Osteoblast (primary cell): ENCODE measurements around the gene BTNL9. TPM values are rescaled to one million over a fixed set of nuclear protein-coding genes. Genes with fewer than 3 reads are reported as not detected.
"Not testable (repeated sequence)": the region's sequence is repeated elsewhere in the genome, so short reads cannot be mapped to it uniquely, and the experiment has no call there.

ENCODE experiments used
- DNase-seq: peaks from one replicate; pipeline ENCODE4 v3.0.0; 2011; ENCODE audit warnings: low spot score, mixed read lengths; ENCODE audit not compliant: insufficient read length; ENCODE audit errors: missing footprints
- H2AFZ ChIP-seq: 2 replicates; pipeline ENCODE4 v1.6.0; 2011; ENCODE audit warnings: mild to moderate bottlenecking, low read length
- H3K27ac ChIP-seq: 2 replicates; pipeline ENCODE4 v1.5.1; 2011; ENCODE audit warnings: mild to moderate bottlenecking, low read depth, low read length, moderate library complexity
- H3K27me3 ChIP-seq: 2 replicates; pipeline ENCODE4 v1.6.0; 2012; ENCODE audit warnings: mild to moderate bottlenecking, control low read depth, inconsistent platforms, low read length, moderate library complexity; ENCODE audit not compliant: insufficient read depth
- H3K36me3 ChIP-seq: 2 replicates; pipeline ENCODE4 v1.5.1; 2011; ENCODE audit warnings: mild to moderate bottlenecking, low read length, control low read depth, moderate library complexity; ENCODE audit not compliant: insufficient read depth
- H3K4me1 ChIP-seq: 2 replicates; pipeline ENCODE4 v1.5.1; 2011; ENCODE audit warnings: mild to moderate bottlenecking, low read length, control low read depth, moderate library complexity; ENCODE audit not compliant: insufficient read depth
- H3K4me2 ChIP-seq: 2 replicates; pipeline ENCODE4 v1.6.0; 2011; ENCODE audit warnings: mild to moderate bottlenecking, low read length; ENCODE audit not compliant: insufficient read depth
- H3K4me3 ChIP-seq: fragments of 200-600 bp; sonication (generic); 3 replicates; pipeline ENCODE4 v1.5.1; 2012; ENCODE audit warnings: mild to moderate bottlenecking, low read length, inconsistent platforms; ENCODE audit not compliant: insufficient read depth
- H3K79me2 ChIP-seq: 2 replicates; pipeline ENCODE4 v1.6.0; 2012; ENCODE audit warnings: mild to moderate bottlenecking, low read length, control low read depth, inconsistent platforms; ENCODE audit not compliant: insufficient read depth
- H3K9me3 ChIP-seq: 2 replicates; pipeline ENCODE4 v1.5.1; 2011; ENCODE audit warnings: low read depth, low read length, control low read depth
- H4K20me1 ChIP-seq: 2 replicates; pipeline ENCODE4 v1.6.0; 2012; ENCODE audit warnings: mild to moderate bottlenecking, low read length, control low read depth; ENCODE audit not compliant: insufficient read depth
- CTCF ChIP-seq: IDR thresholded peaks from 2 replicates; pipeline ENCODE4 v1.5.1; 2011; ENCODE audit warnings: mild to moderate bottlenecking, low read depth, low read length, moderate library complexity; ENCODE audit errors: extremely low read depth
- total RNA-seq: library from RNA; depleted of rRNA; stranded (reverse); fragments of >200 nt; gene quantifications from 2 replicates; pipeline ENCODE4 v1.2.3, GENCODE V29; 2012

Gene BTNL9
- total RNA-seq, 1 donor = not detected

DNA sequence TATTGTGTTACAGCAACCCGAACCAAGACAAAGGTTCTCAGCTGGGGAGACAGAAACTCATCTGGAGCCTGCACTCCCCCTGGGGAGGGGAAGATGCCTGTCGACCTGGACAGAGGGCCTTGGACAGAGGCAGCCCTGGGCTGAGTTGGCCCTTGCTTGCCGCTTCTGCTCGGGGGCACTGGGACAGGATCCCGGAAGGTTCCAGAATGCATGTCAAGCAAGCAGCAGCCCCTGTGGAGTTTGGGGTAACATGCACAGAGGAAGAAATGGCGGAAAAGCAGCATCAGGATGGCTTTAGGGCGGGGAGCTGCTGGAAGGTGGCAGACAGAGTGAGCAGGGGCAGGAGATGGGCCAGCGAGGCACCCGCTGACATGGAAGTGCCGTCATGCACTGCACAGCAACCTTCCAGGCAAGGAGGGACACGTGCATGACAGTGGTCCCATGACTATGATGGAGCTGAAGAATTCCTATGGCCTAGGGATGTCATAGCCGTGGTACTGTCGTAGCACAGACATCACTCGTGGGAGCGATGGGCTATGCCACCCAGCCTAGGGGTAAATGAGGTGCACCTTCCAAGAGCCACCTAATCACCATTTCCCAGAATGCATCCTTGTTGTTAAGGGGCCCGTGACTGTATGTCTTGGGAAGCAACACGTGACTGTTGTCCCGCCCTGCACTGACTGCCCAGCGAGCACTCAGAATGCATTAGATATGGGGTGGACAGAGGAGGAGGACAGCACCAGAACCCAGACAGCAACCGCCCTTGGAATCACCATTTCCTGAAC is 64.7 kb downstream of the BTNL9 start:
- not testable (repeated sequence) for H3K36me3 ChIP-seq, H3K79me2 ChIP-seq, H3K4me2 ChIP-seq, H3K4me3 ChIP-seq, H3K9me3 ChIP-seq, DNase-seq, H3K27ac ChIP-seq, H4K20me1 ChIP-seq, H3K4me1 ChIP-seq, H2AFZ ChIP-seq
- peaks cover 15% of the 10 kb centered on the region for H3K27me3 ChIP-seq

DNA sequence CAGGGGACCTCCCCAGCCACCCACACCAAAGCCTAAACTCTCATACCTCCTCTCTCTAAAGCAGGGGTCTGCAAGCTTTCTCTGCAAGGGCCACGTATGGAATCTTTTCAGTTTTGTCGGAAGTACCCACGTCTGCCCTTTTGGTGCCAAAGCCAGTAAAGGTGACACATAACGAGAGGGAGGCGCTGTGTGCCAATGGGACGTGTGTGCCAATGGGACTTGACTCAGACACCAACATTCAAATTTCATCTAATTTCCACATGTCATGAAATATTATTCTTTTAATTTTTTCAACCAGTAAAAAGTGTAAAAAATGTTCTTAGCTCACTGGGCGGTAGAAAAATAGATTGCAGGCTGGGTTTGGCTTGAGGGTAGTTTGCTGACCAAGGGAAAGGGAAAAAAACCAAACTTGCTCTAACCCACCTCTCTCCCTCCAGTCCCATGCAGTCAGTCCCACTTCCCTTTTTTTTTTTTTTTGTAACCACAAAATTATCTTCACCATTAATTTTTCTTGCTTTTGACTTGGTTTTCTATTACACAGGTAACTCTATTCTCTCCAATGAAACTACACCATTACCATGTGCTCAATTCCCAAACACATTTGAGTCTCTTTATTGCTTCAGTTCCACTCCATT is 65.4 kb downstream of the BTNL9 start:
- Histone ChIP-seq H4K20me1 (no peaks in the 10 kb centered on the region), H3K27me3 (peaks cover 8% of the 10 kb centered on the region), H3K36me3 (no peaks in the 10 kb centered on the region), H3K27ac (no peak overlapping the region), H3K4me3 (no peak overlapping the region), H3K4me1 (no peaks in the 10 kb centered on the region), H3K9me3 (no peaks in the 10 kb centered on the region), H3K4me2 (no peak overlapping the region), H3K79me2 (no peaks in the 10 kb centered on the region), H2AFZ (no peak overlapping the region)
- no peak for TF ChIP-seq CTCF
- DNase-seq = no peak

DNA sequence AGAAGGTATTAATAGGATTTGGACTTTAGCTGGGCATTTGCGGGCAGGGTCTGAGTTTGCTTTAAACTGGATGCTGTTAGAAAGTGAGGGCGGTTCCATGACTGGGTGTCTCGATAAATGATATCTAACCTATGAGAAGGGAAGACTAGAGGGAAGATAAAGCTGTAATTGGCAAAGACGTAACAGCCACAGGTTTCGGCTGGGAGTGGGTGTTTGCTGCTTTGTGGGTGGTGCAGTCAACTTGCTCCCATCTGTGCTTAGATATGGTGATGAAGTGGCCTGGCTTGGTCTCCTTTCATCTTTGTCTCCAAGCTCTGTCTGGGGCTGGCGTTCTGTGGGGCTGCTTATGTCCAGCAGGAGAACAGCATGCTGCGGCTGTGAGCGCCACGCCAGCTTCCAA is 67.6 kb downstream of the BTNL9 start:
- no peak overlapping the region for H3K27ac ChIP-seq
- TF ChIP-seq CTCF = no peak
- H3K4me2 ChIP-seq = no peak overlapping the region
- no peak for DNase-seq
- H3K27me3 ChIP-seq = peaks cover 8% of the 10 kb centered on the region
- no peaks in the 10 kb centered on the region for H3K4me1 ChIP-seq
- no peaks in the 10 kb centered on the region for H3K36me3 ChIP-seq
- no peaks in the 10 kb centered on the region for H3K79me2 ChIP-seq
- H2AFZ ChIP-seq = no peak overlapping the region
- no peak overlapping the region for H3K4me3 ChIP-seq
- H4K20me1 ChIP-seq = no peaks in the 10 kb centered on the region
- no peaks in the 10 kb centered on the region for H3K9me3 ChIP-seq

DNA sequence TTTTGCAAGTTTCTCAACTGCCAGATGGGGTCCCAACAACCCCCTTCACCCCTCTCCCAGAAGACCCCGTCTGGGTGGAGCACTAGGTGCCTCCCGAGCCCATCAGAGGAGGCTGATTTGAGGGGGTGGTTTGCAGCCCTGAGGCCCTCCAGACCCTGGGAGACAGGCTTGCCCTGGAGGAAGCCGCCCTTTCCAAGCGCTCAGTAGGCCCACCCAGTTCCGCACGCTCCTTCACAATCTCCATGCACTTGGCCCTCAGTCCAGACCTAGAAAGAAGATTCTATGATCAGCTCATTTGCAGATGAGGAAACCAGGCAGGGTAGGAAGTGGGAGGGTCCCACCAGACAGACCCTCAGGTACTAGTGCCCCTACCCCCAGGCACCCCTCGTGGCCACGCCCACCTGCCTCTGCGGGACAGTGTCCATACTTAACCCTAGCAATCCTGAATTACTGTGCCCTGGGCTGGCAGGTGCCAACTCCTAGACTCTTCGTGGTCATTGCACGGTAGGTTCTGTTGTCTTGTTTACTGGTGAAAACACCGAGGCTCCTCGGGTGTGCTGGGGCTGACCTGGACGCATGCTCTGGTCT is 68.6 kb downstream of the BTNL9 start:
- DNase-seq = no peak
- no peaks in the 10 kb centered on the region for H3K4me1 ChIP-seq
- H3K4me3 ChIP-seq = no peak overlapping the region
- TF ChIP-seq CTCF = no peak
- H4K20me1 ChIP-seq = no peaks in the 10 kb centered on the region
- H3K36me3 ChIP-seq = no peaks in the 10 kb centered on the region
- H3K27ac ChIP-seq = no peak overlapping the region
- no peak overlapping the region for H3K4me2 ChIP-seq
- H3K27me3 ChIP-seq = peaks cover 8% of the 10 kb centered on the region
- no peaks in the 10 kb centered on the region for H3K9me3 ChIP-seq
- no peaks in the 10 kb centered on the region for H3K79me2 ChIP-seq
- no peak overlapping the region for H2AFZ ChIP-seq
